ENCODE results near the gene G3BP2.

DNA sequence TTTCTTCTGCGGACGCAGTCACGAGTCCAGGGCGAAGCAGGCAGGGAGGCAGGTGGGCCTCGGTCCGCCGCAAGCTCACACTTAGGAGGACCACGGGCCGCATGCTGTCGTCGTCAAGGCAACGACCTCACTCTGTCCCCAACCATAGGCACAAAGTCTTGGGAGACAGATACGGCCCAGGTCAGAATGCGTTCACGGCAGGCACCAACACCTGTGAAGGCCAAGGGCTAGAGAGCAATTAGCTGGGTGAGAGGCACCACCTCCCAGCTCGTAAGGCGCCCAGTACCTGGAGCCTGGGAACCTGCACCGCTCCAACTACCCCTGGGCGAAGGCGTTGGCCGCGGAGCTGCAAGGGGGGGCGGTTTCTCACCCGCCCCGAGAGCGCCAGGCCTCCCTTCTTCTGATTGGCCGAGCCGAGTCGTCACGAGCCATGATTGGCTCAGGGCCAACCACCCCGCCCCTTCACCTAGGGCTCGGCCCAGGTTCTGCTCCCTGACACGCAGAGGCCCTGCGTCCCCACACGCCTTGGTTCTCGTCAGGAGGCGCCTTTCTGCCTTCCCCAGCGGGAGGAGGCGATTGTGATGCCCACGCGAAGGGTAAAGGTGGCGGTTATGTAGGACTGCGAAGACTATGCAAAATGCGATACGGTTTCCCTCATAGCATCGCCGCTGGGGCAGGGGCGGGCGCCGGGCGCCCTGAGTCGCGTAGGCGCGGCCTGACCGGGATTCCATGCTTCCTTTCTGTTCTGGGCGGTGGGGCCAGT lies 42.9 kb downstream of the G3BP2 start, which contains the start of gene CDKL2:
- TF ChIP-seq CTCF (conservative IDR thresholded peaks at IDR 0.05; ENCODE audit: low read length): no peak
- no peak for TF ChIP-seq EZH2phosphoT487 (IDR thresholded peaks at IDR 0.05; ENCODE audit: borderline replicate concordance)
